Central memory CD4-positive, alpha-beta T cell (primary cell): ENCODE data around the gene HELZ.

Source experiments
- DNase-seq: peaks from one replicate; pipeline ENCODE4 v3.0.0; 2022

The HELZ gene

GRCh38 chr17:67071595-67071994, 173.4 kb downstream of the HELZ start:
- DNase-seq = no peak

- no peak for DNase-seq
These were observed 175.3 kb downstream of the HELZ start for GRCh38 chr17:67069603-67070136.

GRCh38 chr17:67068999-67069398, 176.0 kb downstream of the HELZ start:
- no peak for DNase-seq

- DNase-seq = no peak
These were observed 177.2 kb downstream of the HELZ start for GRCh38 chr17:67067571-67068482.

GRCh38 chr17:67066717-67067116, 178.3 kb downstream of the HELZ start:
- no peak for DNase-seq

GRCh38 chr17:67063141-67063540, 181.9 kb downstream of the HELZ start:
- DNase-seq = no peak

- DNase-seq = no peak
These were observed 185.6 kb downstream of the HELZ start for GRCh38 chr17:67059372-67059771.

- DNase-seq = no peak
These were observed 187.0 kb downstream of the HELZ start for GRCh38 chr17:67058036-67058435.

GRCh38 chr17:67056746-67057490, 188.1 kb downstream of the HELZ start:
- DNase-seq = no peak

- no peak for DNase-seq
These were observed 188.9 kb downstream of the HELZ start for GRCh38 chr17:67055811-67056745.

GRCh38 chr17:67055041-67055443, 190.0 kb downstream of the HELZ start:
- DNase-seq = no peak

GRCh38 chr17:67054608-67055007, 190.4 kb downstream of the HELZ start:
- no peak for DNase-seq

GRCh38 chr17:67054011-67054591, 190.9 kb downstream of the HELZ start:
- no peak for DNase-seq

- no peak for DNase-seq
These were observed 191.5 kb downstream of the HELZ start for GRCh38 chr17:67053438-67054000.

GRCh38 chr17:67052720-67053437, 192.1 kb downstream of the HELZ start:
- DNase-seq = no peak

GRCh38 chr17:67051837-67052236, 193.2 kb downstream of the HELZ start:
- no peak for DNase-seq

- no peak for DNase-seq
These were observed 193.8 kb downstream of the HELZ start for GRCh38 chr17:67051155-67051538.

GRCh38 chr17:67050471-67051154, 194.4 kb downstream of the HELZ start:
- no peak for DNase-seq

GRCh38 chr17:67050066-67050465, 194.9 kb downstream of the HELZ start:
- DNase-seq = no peak

- DNase-seq = no peak
These were observed 195.8 kb downstream of the HELZ start for GRCh38 chr17:67049025-67049739.
